Liver (tissue), 9 donors: ENCODE measurements around the gene RELL2. TPM values are rescaled to one million over a fixed set of nuclear protein-coding genes. Genes with fewer than 3 reads are reported as not detected.

Experiments used
- DNase-seq: peaks from one replicate; pipeline ENCODE4 v3.0.0-alpha.2; 2017; ENCODE audit warnings: low spot score
- H3K27ac ChIP-seq, 2 donors: one replicate each; pipeline ENCODE4 v1.7.0; 2013; ENCODE audit warnings: inconsistent platforms in 2 of 2, low read length in 2 of 2, control low read depth in 1 of 2, low read depth in 1 of 2, mild to moderate bottlenecking in 1 of 2
- H3K27me3 ChIP-seq, 4 donors: one replicate each; pipeline versions ENCODE4 v1.6.1 to v1.7.0; 2013; ENCODE audit warnings: low read length in 3 of 4, inconsistent platforms in 1 of 4, mild to moderate bottlenecking in 1 of 4, moderate library complexity in 1 of 4; ENCODE audit not compliant: control insufficient read depth in 4 of 4, insufficient read depth in 4 of 4
- H3K36me3 ChIP-seq, 4 donors: one replicate each; pipeline versions ENCODE4 v1.6.1 to v1.7.0; 2013; ENCODE audit warnings: low read length in 3 of 4, mild to moderate bottlenecking in 3 of 4, low read depth in 1 of 4, moderate library complexity in 1 of 4; ENCODE audit not compliant: control insufficient read depth in 4 of 4, insufficient read depth in 3 of 4
- H3K4me1 ChIP-seq, 4 donors: one replicate each; pipeline versions ENCODE4 v1.6.1 to v1.7.0; 2013; ENCODE audit warnings: low read length in 3 of 4, mild to moderate bottlenecking in 3 of 4, moderate library complexity in 1 of 4; ENCODE audit not compliant: control insufficient read depth in 4 of 4, insufficient read depth in 4 of 4
- H3K4me3 ChIP-seq, 3 donors: one replicate each; pipeline versions ENCODE4 v1.6.1 to v1.7.0; 2013; ENCODE audit warnings: low read length in 3 of 3, control low read depth in 1 of 3, low read depth in 1 of 3, mild to moderate bottlenecking in 1 of 3
- H3K9ac ChIP-seq, 2 donors: one replicate each; pipeline ENCODE4 v1.7.0; 2013; ENCODE audit warnings: low read length in 2 of 2, mild to moderate bottlenecking in 2 of 2, moderate library complexity in 2 of 2, control low read depth in 1 of 2, low read depth in 1 of 2
- H3K9me3 ChIP-seq, 4 donors: one replicate each; pipeline versions ENCODE4 v1.6.1 to v1.7.0; 2013; ENCODE audit warnings: low read length in 3 of 4; ENCODE audit not compliant: control insufficient read depth in 4 of 4
- EGR1 ChIP-seq, 2 donors: IDR thresholded peaks; 2 replicates each; pipeline ENCODE4 v1.6.1; 2016 to 2018; ENCODE audit warnings: antibody characterized with exemption in 2 of 2, low read depth in 2 of 2
- FOXA1 ChIP-seq: IDR thresholded peaks from 2 replicates; pipeline ENCODE4 v1.6.1; 2016; ENCODE audit warnings: antibody characterized with exemption
- FOXA2 ChIP-seq: IDR thresholded peaks from 2 replicates; pipeline ENCODE4 v1.6.1; 2016; ENCODE audit warnings: antibody characterized with exemption
- GABPA ChIP-seq, 2 donors: IDR thresholded peaks in 1 of 2; conservative IDR thresholded peaks in 1 of 2; 2 replicates each; pipeline ENCODE4 v1.6.1; 2016; ENCODE audit warnings: antibody characterized with exemption in 2 of 2, mild to moderate bottlenecking in 1 of 2, moderate library complexity in 1 of 2
- HNF4A ChIP-seq, 2 donors: conservative IDR thresholded peaks; 2 replicates each; pipeline ENCODE4 v1.6.1; 2016; ENCODE audit warnings: antibody characterized with exemption in 2 of 2, mild to moderate bottlenecking in 2 of 2
- JUND ChIP-seq, 2 donors: IDR thresholded peaks; 2 replicates each; pipeline ENCODE4 v1.6.1; 2016; ENCODE audit warnings: antibody characterized with exemption in 2 of 2
- MAX ChIP-seq: IDR thresholded peaks from 2 replicates; pipeline ENCODE4 v1.6.1; 2016; ENCODE audit warnings: antibody characterized with exemption
- RAD21 ChIP-seq, 2 donors: IDR thresholded peaks; 2 replicates each; pipeline ENCODE4 v1.6.1; 2016; ENCODE audit warnings: antibody characterized with exemption in 2 of 2, mild to moderate bottlenecking in 2 of 2
- RXRA ChIP-seq, 2 donors: IDR thresholded peaks; 2 replicates each; pipeline ENCODE4 v1.6.1; 2017 to 2018; ENCODE audit warnings: antibody characterized with exemption in 2 of 2, mild to moderate bottlenecking in 1 of 2
- SP1 ChIP-seq: IDR thresholded peaks from 2 replicates; pipeline ENCODE4 v1.6.1; 2018; ENCODE audit warnings: antibody characterized with exemption, mild to moderate bottlenecking
- TAF1 ChIP-seq: conservative IDR thresholded peaks from 2 replicates; pipeline ENCODE4 v1.6.1; 2016; ENCODE audit warnings: antibody characterized with exemption, mild to moderate bottlenecking
- YY1 ChIP-seq: IDR thresholded peaks from 2 replicates; pipeline ENCODE4 v1.6.1; 2016; ENCODE audit warnings: antibody characterized with exemption, mild to moderate bottlenecking
- ZBTB33 ChIP-seq: IDR thresholded peaks from 2 replicates; pipeline ENCODE4 v1.6.1; 2016; ENCODE audit warnings: antibody characterized with exemption
- WGBS: extraction: QIAGEN DNeasy Blood & Tissue Kit; methylation state at CpG from one replicate; pipeline ENCODE4 v1.1.7; 2013; 5-methylcytosine and 5-hydroxymethylcytosine counted together
- polyA plus RNA-seq, 2 donors: library from polyadenylated mRNA; stranded (reverse) in 1 of 2; unstranded in 1 of 2; fragments of 200-250 nt in 1 of 2; fragments of >200 nt in 1 of 2; fragmentation: Nextera tagmentation in 1 of 2; extraction: Ambion mirVana in 1 of 2; gene quantifications; one replicate each; pipeline versions ENCODE4 v1.2.1 to v1.2.3, GENCODE V29; 2013 to 2015
- total RNA-seq, 2 donors: library from RNA; depleted of rRNA; stranded (reverse); fragments of >200 nt; gene quantifications; one replicate each; pipeline ENCODE4 v1.2.3, GENCODE V29; 2014
- TF ChIP-seq, protein P1 (sequence below): IDR thresholded peaks from 2 replicates; pipeline ENCODE4 v1.6.1; 2016; ENCODE audit warnings: antibody characterized with exemption
- TF ChIP-seq, protein P2 (sequence below): IDR thresholded peaks from 2 replicates; pipeline ENCODE4 v1.6.1; 2016; ENCODE audit warnings: antibody characterized with exemption, mild to moderate bottlenecking
- donor health status: healthy.
- donor health status: healthy.
- donor health status: healthy.
- donor health status: healthy.
- donor health status: healthy.

RELL2 gene
- total and polyA plus RNA-seq, 4 donors, result 0.47 to 1.3 (median 0.88) TPM

DNA sequence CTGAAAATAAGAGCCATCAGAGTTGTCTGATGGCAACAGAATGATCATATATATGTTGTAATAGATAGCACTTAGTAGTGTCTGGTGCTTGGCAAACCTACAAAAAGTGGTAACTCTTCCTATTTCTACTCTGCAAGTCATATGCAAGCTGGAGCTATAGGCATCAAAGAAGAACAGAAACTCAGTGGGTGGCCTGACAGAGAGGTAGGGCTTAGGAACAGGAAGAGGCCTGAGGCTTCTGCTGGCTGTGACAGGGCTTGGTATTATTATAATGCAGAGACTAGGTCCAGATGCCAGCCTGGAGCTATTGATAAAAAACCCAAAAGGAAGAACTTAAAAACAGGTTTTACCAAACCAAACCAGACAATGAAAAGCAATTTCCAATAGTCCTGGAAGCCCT lies 13.6 kb upstream of the RELL2 start:
- no peak overlapping the region for H3K9ac ChIP-seq
- H3K4me3 ChIP-seq, result no peak overlapping the region
- peaks cover 10 to 57% (median 51%) of the 10 kb centered on the region in 4 donors for H3K36me3 ChIP-seq
- H3K4me1 ChIP-seq, result peaks cover 0 to 10% (median 8%) of the 10 kb centered on the region in 4 donors
- DNase-seq, result no peak
- TF ChIP-seq, protein P1, sequence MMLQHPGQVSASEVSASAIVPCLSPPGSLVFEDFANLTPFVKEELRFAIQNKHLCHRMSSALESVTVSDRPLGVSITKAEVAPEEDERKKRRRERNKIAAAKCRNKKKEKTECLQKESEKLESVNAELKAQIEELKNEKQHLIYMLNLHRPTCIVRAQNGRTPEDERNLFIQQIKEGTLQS, result no peak
- TF ChIP-seq RXRA (IDR thresholded peaks at IDR 0.05) (no peak), RAD21 (IDR thresholded peaks at IDR 0.05) (no peak), HNF4A (conservative IDR thresholded peaks at IDR 0.05) (no peak), EGR1 (IDR thresholded peaks at IDR 0.05; ENCODE audit: low read depth in 2 of 2) (no peak), MAX (no peak), JUND (IDR thresholded peaks at IDR 0.05) (no peak), YY1 (no peak), ZBTB33 (no peak), FOXA1 (no peak), FOXA2 (no peak), TAF1 (no peak)
- TF ChIP-seq, protein P2, sequence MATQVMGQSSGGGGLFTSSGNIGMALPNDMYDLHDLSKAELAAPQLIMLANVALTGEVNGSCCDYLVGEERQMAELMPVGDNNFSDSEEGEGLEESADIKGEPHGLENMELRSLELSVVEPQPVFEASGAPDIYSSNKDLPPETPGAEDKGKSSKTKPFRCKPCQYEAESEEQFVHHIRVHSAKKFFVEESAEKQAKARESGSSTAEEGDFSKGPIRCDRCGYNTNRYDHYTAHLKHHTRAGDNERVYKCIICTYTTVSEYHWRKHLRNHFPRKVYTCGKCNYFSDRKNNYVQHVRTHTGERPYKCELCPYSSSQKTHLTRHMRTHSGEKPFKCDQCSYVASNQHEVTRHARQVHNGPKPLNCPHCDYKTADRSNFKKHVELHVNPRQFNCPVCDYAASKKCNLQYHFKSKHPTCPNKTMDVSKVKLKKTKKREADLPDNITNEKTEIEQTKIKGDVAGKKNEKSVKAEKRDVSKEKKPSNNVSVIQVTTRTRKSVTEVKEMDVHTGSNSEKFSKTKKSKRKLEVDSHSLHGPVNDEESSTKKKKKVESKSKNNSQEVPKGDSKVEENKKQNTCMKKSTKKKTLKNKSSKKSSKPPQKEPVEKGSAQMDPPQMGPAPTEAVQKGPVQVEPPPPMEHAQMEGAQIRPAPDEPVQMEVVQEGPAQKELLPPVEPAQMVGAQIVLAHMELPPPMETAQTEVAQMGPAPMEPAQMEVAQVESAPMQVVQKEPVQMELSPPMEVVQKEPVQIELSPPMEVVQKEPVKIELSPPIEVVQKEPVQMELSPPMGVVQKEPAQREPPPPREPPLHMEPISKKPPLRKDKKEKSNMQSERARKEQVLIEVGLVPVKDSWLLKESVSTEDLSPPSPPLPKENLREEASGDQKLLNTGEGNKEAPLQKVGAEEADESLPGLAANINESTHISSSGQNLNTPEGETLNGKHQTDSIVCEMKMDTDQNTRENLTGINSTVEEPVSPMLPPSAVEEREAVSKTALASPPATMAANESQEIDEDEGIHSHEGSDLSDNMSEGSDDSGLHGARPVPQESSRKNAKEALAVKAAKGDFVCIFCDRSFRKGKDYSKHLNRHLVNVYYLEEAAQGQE, result no peak
- H3K9me3 ChIP-seq, result no peaks in the 10 kb centered on the region
- no peaks in the 10 kb centered on the region for H3K27me3 ChIP-seq
- H3K27ac ChIP-seq, result no peak overlapping the region

DNA sequence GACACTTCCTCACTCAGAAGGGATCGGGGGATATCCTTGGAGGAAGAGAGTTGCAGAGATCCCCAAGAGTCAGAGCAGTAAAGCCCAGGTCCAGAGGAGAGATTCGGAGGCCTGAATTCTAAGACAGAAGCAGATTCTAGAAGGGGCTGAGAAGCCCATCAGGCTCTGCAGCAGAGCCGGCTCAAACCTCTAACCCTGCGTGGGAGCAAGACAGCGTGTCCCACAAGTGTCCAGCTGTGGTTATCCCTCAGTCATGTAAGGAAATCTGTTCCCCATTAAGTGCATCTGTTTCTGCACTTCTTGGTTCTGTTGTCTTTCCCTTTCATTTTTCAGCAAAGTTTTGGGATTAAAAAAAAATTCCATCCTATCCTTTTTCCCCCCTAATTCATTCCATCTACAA lies 13.2 kb upstream of the RELL2 start:
- TF ChIP-seq GABPA (IDR thresholded peaks at IDR 0.05 in 1 of 2, conservative IDR thresholded peaks at IDR 0.05 in 1 of 2), result no peak
- TF ChIP-seq TAF1, result no peak
- TF ChIP-seq JUND (IDR thresholded peaks at IDR 0.05), result no peak
- TF ChIP-seq SP1, result no peak
- no peak for TF ChIP-seq RAD21 (IDR thresholded peaks at IDR 0.05)
- TF ChIP-seq, protein P1, result no peak
- H3K4me3 ChIP-seq, result no peak overlapping the region
- H3K9me3 ChIP-seq, result no peaks in the 10 kb centered on the region
- peaks cover 0 to 10% (median 8%) of the 10 kb centered on the region in 4 donors for H3K4me1 ChIP-seq
- DNase-seq, result no peak
- H3K9ac ChIP-seq, result no peak overlapping the region
- 89% methylated on average over 5 of the region's 5 CpGs for WGBS
- no peak overlapping the region for H3K27ac ChIP-seq
- no peaks in the 10 kb centered on the region for H3K27me3 ChIP-seq
- peaks cover 10 to 60% (median 54%) of the 10 kb centered on the region in 4 donors for H3K36me3 ChIP-seq
